ENCODE measurements around the gene FAM20C.

FAM20C gene

DNA sequence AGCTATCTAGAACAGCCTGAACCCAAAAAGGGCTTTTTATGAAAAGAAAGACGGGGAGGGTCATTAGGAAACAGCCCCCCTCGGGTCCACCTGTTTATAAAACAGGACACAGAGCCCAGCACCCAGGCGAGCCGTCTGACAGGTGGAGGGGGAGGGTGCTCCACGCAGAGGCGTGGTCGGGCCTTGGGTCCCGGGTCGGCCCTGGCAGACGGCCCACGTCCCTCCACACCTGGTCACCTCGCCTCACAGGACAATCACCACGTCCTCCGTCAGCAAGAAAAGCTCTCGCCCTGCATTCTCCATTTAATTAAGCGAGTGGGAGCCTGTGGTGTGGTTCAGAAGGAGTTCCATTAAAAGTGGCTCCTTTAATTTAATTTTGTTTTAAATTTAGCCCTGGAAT lies 55.3 kb downstream of the FAM20C start:
- no peak for DNase-seq

DNA sequence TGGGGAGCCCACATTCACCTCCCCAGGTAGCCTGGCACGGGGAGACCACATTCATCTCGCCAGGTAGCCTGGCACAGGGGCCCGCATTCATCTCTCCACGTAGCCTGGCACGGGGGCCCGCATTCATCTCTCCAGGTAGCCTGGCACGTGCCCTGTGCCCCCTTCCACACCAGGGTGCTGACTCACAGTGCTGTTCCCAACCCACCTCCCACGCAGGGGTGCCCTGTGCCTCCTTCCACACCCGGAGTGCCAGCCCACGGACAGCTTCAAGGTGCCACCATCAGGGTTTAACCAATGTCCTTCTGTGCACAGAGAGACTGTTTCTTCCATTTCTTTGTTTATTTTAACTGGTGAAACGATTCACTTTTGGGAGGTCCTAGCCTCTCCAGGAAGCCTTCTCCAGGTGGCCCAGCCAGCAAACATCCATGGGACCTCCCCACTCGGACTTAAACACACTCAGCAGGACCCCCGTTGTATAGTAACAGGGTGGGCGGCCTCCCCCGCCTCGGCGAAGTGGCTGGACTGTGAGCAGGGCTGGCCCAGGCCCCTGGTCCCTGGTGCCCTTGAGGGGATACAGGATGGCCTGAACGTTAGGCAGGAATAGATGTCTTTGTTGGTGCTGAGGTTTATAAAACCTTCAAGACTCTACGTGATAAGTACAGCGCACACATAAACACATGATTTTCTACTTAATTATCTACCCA lies 56.5 kb downstream of the FAM20C start:
- DNase-seq = no peak

DNA sequence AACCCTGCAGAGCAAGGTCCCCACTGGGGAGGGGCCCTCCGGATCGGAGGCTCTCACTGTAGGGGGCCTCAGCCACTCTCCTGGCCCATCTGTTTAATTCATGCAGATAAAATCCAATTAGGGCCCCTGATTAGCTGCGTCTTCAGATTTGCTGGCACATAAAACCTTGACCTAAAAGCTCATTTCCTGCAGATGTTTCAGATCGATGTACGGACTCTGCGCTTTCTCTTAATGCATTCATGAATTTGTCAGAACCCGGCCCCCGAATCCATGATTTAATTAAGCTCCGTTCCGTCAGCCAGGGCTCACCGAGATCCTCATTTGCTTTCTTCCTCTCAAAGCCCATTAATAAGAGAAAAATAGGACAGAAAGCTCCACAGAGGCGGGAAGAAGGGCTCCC lies 57.6 kb downstream of the FAM20C start:
- DNase-seq = no peak

DNA sequence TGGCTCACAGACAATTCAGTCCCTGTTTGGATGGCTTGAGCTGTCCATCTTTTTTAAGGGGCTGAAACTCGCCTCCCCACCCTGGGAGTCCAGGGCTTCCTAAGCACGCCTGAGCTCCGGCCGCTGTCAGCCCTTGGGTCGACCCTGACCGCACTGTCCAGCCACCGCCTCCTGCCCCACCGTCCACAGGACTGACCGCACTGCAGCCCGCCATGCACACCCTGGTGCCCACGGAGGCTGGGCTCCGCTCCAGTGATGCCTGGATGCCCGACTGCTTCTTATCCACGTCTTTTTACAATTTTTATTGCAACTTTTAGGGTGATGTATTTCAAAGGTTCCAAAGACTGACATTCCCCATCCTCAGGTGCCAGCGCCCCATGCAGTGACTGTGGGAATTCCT lies 58.2 kb downstream of the FAM20C start:
- no peak for DNase-seq

DNA sequence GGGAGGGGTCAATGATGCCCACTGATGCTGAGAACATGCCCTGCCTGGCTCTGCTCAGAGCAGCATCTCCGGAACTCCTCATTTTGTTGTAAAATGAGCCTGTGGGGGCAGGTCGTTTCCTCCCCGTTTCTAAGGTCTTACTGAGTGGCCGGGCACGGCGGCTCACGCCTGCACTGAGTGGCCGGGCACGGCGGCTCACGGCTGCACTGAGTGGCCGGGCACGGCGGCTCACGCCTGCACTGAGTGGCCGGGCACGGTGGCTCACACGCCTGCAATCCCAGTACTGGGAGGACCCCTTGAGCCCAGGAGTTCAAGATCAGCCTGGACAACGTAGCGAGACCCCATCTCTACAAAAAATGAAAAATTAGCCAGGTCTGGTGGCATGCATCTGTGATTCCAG lies 58.6 kb downstream of the FAM20C start:
- no peak for DNase-seq

DNA sequence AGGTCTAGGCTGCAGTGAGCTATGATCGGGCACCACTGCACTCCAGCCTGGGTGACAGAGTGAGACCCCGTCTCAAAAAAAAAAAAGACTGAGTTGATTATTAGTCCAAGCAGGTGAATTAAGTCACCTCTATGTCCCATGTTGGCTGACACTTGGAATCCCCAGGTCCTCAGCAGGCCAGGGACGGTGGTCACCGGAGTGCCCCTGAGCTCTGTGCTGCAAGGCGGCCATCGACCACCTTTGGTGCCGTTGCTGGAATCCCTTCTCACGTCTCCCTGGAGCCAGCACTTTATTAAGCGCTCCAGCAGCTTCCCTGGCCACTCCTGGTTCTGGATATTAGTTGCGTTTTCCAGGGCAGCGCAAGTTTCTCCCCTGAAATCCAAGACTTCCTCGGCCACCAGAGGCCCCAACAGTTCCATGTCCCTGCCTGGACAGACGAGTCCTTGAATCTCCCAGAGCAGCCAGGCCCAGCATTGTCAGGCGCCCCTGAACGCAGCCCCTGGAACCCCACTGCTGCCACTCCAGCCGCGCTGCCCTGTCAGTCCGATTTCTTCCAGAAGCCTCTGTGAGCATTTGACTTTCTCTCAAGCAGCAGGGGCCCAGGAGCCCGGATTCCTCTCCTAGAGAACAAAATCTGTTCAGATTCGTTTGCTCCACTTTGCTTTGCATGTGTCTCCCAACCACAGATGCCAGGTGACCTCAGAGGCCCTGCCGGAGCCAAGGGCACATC lies 59.2 kb downstream of the FAM20C start:
- DNase-seq = no peak

DNA sequence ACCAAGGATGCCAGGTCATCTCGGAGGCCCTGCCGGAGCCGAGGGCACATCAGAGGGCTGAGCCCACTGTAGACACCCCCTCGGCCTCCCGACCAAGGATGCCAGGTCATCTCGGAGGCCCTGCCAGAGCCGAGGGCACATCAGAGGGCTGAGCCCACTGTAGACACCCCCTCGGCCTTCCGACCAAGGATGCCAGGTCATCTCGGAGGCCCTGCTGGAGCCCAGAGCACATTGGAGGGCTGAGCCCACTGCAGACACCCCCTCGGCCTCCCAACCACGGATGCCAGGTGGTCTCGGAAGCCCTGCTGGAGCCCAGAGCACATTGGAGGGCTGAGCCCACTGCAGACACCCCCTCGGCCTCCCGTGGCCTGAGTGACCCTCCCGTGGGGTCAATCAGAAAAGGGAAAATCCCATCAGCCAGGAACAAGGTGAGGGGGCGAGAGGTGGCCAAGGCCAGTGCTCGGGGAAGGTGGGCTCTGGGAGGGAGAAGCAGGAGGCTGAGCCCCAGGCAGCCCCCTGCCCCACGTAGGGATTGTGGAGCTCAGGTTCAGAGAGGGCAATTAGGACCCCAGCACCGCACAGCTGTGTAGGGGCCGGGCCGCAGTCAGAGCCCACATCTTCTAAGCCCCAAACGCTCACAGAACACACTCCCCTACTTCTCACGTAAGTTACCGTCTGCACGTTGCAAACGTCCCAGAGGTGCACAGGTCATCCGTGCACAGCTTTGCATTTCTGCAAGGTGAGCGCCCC lies 60.0 kb downstream of the FAM20C start:
- no peak for DNase-seq

DNA sequence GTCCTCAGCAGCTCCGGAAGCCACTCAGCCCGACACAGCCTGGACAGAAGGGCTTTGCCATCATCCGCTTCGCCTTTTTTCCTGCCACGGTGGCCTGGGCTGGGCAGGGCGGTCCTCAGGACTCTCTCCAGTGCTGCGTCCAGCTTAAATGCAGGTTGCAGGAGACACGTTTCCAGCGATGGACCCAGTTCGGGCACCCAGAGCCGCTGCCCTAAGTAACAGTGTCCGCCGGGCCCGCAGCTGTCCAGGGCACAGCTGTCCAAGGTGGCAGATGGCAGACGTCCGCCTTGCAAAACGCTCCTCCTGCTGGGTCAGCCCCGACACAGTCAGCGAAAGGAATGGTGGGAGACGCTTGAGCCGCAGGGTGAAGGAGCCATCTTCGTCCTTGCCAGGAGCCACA lies 60.6 kb downstream of the FAM20C start:
- no peak for DNase-seq

DNA sequence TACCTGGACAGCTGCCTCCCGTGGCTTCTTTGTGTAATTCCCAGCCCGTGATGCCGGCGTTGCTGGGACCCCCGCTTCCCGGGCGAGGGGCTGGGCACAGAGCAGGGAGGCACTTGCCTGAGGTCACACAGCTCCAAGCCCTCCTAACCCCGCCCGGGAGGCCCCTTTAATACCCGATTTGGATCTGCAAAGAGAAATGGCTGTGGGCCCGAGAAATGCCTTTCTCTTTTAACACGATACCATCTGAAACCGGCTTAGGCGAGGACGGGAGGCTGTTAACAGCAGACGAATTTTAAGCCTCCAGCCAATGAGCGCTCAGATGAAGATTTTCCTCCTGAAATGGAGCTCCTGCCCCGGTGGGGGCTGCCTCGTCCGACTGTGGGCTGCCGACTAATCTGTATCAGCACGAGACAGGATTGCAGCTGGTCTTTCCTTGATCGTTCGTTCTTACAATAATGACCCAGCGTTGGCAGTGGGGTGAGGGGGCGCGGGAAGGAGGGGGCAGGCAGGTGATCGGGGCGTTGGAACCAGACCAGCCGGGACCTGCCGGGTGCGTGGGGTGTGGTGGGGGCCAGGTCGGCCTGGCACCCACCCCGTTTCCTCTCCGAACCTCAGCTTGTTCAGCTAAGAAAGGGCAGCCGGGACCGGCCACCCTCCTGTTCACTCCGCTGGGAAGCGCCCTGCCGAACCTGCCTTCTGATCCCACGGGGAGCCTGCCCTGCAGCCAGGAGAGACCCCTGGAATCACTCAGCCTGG lies 61.4 kb downstream of the FAM20C start:
- DNase-seq = no peak

DNA sequence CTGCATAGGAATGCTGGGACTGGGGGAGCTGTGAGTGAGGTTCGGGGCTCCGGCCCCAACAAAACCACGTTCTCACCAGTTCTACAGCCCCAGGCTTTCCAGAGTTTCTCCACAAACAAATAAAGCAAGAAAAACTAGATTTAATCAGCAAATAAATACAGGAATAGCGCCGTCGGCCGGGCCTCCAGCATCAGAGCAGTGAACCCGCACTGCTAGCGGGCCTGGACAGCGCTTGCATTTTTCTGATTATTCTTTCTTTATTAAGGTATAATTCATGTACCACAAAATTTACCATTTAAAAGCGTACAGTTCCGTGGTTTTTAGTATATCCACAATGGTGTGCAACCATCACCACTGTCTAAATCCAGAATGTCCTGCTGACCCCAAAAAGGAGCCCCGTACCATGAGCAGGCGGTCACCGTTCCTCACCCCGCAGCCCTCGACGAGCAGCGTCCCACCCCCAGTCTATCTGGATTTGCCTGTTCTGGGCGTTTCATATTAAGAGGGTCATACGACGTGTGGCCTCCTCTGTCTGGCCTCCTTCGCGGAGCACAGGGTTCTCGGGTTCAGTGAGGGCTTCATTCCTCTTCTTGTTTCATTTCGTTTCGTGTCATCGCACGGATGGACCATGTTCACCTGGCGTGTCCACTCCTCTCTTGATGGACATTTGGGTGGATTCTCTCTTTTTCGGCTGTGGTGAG lies 62.1 kb downstream of the FAM20C start:
- DNase-seq = no peak

DNA sequence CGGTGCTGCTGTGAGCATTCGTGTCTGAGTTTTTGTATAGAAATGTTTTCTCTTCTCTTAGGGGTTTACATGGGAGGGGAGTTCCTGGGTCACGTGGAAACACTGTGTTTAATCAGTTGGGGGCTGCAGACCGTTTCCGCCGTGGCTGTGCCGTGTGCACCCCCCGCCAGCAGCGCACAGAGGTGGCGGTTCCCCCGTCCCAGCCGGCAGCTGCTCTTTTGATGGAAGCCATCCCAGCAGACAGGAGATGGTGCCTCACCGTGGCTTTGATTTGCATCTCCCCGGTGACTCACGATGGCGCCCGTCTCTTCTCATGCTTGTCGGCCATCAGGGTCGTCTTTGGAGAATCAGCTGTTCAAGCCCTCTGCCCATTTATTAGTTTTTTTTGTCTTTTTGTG lies 62.7 kb downstream of the FAM20C start:
- no peak for DNase-seq

DNA sequence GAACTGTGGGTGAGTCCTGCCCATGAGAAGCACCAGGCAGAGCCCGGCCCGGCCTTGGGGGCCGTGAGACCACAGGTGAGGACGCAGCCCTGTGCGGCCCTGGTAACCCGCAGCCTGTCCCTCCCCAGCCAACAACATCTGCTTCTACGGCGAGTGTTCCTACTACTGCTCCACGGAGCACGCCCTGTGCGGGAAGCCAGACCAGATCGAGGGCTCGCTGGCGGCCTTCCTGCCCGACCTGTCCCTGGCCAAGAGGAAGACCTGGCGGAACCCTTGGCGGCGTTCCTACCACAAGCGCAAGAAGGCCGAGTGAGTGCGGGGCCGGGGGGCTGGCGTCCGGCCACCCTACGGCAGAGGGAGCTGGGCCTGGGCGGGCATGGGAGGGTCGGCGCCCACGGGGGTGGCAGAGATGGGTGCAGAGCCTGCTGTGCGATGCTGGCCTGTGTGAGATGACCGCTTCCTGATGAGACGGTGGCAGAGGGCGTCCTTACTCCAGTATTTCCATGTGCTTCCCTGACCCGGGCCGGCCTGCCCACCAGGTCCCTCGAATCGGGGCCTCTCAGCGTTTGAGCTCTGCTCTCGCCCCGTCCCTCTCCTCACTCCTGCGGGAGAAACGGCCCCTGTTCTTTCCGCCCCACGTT lies 63.5 kb downstream of the FAM20C start:
- DNase-seq = no peak

DNA sequence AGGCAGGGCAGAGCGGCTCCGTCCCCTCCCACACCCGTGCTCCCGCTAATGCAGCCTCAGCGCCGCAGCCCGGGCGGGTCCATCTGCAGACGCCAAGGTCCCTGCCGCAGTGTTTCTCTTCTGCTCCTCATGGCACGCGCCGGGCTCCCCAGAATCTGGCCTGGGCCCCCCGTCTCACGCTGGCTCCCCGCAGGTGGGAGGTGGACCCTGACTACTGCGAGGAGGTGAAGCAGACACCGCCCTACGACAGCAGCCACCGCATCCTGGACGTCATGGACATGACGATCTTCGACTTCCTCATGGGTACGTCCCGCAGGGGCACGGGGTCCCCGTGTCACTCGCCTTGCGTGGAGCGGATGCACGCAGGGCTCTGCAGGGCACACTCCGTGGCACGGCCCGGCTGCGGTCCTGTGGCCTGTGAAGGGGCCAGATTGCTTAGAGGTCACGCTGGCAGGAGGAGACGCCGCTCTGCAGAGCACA lies 64.1 kb downstream of the FAM20C start:
- DNase-seq = no peak

DNA sequence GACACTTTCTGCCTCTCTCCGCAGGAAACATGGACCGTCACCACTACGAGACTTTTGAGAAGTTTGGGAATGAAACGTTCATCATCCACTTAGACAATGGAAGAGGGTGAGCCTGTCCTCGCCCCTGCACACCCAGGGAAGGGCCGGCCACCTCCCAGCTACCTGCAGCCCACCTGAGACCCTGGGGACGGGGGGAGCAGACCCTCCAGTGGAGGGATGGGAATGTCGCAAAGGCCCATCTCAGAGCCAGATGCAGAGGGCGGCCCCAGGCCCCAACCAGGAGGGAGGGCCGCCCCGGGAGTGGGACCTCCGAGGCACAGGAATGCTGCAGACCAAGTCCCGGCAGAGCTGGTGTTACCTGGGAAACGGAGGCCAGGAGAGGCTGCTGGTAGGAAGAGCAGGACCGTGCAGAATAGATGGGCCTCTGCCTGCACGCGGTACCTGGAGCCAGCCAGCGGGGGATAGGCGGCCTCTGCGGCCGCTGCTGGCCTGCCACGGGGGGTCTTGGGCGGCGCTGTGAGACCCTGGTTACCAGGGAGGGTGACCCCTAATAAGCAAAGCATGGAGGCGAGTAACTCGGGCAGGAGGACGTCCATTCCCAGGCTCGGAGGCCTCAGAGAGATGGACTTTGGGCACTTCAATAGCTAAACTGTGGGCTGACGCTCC lies 64.7 kb downstream of the FAM20C start:
- no peak for DNase-seq

DNA sequence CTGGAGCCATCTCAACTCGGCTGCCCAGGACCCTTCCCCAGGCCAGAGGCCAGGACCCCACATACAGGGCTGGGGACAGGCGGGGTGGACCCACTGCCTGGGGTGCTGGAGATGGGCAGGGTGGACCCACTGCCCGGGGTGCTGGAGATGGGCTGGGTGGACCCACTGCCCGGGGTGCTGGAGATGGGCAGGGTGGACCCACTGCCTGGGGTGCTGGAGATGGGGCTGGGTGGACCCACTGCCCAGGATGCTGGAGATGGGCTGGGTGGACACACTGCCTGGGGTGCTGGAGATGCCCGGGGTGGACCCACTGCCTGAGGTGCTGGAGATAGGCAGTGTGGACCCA lies 65.2 kb downstream of the FAM20C start:
- no peak for DNase-seq

DNA sequence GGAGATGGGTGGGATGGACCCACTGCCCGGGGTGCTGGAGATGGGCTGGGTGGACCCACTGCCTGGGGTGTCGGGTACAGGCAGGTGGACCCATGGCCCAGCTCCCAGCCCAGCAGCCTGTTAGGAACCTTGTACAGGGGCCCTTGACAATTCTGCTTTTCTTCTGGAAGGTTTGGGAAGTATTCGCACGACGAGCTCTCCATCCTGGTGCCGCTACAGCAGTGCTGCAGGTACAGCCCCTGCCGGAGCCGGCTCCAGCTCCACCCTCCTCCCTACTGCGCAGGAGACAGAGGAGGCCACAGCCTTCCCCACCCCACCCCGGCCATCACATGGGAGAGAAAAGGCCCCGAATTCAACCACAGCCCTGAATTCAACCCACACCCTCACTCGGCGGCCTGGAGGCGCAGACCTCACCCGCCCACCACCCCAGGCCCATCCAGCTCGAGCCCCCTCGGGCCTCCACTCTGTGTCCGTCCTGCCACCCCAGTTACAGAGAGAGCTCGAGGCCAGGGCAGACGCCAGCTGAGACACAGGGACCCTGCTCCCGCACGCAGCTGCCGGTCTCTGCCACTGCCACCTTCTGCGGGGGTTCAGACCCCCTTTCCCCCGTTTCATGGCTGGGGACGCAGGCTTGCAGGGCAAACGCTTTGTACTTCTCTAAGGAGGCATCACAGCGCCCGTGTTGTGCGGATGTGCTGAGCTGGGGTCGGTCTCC lies 66.3 kb downstream of the FAM20C start:
- DNase-seq = no peak

DNA sequence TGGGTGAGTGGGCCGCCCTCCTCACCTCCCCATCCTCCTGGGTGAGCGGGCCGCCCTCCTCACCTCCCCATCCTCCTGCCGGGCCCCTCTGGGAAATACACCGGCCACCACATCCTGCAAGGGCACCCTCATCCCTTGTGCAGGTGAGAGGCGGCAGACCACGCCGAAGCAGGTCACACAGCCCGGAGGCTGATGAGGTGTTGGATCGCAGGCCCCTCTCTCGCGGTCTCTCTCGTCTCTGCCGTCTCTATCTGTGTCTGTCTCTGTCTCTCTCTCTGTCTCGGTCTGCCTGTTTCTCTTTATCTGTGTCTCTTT lies 66.8 kb downstream of the FAM20C start:
- DNase-seq = no peak

DNA sequence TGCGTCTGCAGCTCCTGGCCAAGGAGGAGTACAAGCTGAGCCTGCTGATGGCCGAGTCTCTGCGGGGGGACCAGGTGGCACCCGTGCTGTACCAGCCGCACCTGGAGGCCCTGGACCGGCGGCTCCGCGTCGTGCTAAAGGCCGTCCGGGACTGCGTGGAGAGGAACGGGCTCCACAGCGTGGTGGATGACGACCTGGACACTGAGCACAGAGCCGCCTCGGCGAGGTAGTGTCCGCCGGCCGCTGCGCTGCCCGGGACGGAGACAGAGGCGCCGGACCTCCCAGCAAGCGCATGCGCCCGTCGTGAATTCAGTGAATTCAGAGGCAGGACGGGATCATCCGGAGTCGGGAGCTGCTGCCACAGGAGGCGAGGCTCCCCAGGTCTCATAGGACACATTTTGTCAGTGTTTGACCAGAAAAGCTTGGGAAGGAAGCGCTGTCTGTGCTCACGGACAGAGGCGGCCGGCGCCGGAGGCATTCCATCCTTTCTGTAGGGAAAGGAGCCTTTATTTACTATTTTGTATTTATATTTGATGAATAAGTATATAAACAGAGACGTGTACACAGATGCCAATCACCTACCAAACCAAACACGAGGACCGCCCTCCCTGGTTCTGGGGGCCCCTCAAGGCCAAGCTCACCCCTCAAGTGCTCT lies 67.5 kb downstream of the FAM20C start:
- no peak for DNase-seq

DNA sequence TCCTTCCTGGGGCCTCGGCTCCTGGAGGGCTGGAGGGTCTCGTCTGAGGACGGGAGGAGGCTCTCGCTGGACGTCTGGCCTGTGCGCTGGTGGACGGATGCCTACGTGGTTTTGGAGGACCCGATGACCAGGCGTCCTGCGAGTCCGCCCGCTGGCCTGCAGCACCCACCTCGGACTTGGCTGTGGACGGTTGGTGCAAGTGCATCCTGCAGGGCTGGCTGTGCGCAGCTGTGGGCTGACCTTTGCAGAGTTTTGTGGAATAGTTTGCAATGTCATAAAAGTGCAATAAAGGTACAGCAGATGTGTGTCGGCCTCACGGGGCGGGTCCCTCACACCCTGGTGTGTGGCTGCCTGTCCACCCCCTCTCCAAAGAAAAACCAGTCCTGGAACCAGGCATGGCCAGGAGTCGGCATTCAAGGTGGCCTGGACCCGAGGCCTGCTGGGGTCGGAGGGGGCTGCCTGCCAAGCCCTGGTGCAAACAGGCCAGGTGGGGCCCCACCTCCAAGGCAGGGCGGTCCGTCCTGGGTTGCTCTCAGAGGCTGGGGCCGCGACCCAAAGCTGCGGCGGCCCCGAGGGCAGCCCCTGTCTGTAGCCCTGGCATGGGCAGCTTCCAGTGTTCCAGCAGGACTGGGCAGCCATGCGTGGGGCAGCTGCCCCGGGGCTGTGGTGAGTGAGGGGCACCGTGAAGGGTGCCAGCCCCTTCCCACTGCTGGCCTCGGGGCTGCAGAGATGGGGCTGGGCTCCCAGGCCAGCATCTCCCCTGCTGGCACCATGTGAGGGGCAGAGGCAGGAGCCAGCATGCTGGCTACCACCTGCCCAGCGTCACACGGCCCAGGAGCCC lies 68.3 kb downstream of the FAM20C start:
- no peak for DNase-seq

All from hematopoietic multipotent progenitor cell treated with erythropoietin and hydrocortisone succinate and interleukin-3 and kit ligand, for 4 days (in vitro differentiated cells).